Measurements from ENCODE around the gene YAE1.

Gene YAE1

DNA sequence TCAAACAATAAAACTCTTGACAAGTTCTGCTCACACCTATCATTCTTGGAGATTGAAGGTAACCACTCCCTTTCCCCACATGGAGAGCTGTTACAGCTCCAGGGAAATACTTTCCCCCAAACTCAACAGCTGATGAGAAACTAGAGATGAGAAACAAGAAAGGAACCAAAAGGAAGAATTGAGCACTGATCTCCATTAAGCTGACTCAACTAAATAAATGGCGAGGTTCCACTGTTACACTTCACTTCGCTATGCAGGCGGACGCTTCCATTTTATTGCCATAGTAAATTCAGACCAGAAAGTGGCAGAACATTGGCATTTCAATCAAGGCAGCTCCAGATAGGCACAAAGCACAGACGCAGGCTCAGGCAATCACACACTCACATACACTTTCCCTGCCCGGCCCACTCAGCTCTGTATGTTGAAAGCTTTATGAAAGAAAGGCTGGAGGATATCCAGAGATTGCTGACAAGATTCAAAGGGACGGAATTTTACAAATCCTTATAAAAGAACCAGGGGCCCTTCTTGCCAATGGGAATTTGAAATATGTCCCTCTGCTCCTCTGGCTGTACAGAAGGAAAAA, 11.5 kb upstream of the YAE1 start:
- H3K4me3 ChIP-seq (ENCODE audit: low read depth, low read length): no peak overlapping the region

DNA sequence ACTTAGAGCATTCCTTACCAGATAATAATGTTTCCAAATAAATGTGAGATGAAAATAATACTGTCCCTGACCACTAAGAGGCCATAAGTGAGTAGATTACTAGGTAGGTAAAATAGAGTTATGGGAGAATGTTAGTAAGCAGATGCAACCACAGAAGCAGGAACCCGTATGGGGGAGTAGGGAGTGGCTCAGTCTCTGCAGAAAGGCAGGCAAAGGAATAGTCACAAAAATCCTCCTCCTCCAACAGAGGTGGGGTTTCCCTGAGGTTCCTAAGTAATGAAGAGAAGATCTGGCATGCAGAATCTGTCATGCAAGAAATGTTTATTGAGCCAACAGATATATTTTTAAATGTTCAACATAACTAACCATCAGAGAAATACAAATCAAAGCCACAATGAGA, 9.0 kb upstream of the YAE1 start:
- H3K4me3 ChIP-seq (ENCODE audit: low read depth, low read length): no peak overlapping the region

DNA sequence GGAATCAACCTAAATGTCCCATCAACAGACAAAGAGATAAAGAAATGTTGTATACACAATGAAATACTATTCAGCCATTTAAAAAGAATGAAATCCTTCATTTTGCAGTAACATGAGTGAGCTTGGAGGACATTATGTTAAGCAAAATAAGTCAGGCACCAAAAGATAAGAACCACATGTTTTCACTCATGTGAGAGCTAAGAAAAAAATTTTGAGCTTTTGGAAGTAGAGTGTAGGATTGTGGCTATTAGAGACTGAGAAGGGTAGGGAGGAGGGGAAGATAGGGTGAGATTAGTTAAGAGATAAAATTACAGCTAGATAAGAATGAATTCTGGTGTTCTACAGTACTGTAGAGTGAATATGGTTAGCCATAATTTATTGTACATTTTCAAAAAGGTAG, 8.3 kb upstream of the YAE1 start:
- no peak overlapping the region for H3K4me3 ChIP-seq (ENCODE audit: low read depth, low read length)

DNA sequence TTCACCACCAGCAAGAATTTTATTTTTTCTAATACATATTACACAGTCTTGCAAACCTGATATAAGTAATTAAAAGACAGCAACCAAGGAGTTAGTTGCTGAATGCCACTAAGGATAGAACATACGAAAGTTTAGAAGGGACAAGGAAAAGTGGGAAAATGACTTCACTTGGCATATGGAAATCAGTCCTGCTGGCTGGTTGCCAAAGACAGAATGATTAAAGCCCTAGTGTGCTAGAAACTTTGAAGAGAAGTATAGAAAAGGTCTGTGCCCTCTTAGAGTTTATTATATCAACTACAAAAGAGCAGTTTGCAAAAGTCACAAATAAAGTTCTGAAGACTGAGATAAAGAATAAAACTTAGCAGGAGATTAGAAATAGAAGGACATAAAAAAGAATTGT, 5.8 kb upstream of the YAE1 start:
- H3K4me3 ChIP-seq (ENCODE audit: low read depth, low read length): no peak overlapping the region

DNA sequence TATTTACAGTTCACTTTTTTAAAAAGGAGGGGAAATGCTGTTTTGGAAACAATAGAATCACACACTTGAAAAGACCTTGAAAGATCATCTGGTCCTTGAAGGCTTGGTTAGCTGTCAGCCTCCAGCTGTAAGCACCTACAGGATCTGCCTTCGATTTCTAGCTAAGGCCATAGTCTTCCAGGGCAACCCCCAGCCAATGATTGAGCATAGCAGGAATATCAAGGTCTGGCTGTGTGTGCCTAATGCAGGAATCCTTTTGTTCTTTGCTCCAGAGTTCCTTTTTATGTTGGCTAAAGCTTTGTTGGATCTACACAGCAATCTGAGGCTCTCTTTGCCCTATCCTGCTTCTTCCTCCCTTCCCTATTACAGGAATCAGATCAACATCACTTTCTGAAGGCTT, 5.2 kb upstream of the YAE1 start:
- H3K4me3 ChIP-seq (ENCODE audit: low read depth, low read length): no peak overlapping the region

DNA sequence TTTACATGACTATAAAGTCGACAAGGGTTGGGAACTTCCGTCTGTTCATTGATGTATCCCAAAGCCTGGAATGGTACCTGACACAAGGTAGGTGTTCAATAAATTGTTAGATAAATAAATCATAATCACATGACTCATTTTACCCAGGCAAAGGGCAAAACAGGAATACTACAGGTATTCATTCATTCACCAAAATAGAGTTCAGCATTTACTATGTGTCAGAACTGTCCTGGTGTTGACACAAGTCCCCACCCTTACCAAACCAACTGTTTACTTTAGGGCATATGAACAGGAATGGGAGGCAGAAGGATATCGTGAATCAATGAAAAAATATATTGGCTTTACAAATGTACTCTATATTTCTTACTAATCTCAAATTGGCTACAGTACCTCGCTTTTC, 666 bp upstream of the YAE1 start:
- H3K4me3 ChIP-seq (ENCODE audit: low read depth, low read length): peak overlapping the region; percentile 93

DNA sequence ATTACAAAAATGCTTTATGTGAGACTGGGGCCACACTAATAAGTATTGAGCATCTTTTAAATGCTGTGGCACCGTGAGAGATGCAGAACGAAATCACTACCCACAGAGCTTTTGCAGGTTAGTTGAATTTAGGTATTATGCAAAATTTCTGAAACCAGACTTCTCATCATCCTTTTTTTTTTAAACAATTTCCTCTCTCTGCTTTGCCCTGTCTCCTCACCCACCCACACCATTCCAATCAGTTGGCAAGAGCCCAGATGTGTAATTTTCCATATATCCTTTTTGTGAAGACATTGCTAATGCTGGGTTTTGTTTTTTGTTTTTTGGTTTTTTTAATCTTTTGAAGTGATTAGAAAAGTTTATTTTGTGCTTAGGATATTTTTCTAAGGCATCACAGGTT, 1.1 kb downstream of the YAE1 start:
- peak overlapping the region; percentile 93 for H3K4me3 ChIP-seq (ENCODE audit: low read depth, low read length)

DNA sequence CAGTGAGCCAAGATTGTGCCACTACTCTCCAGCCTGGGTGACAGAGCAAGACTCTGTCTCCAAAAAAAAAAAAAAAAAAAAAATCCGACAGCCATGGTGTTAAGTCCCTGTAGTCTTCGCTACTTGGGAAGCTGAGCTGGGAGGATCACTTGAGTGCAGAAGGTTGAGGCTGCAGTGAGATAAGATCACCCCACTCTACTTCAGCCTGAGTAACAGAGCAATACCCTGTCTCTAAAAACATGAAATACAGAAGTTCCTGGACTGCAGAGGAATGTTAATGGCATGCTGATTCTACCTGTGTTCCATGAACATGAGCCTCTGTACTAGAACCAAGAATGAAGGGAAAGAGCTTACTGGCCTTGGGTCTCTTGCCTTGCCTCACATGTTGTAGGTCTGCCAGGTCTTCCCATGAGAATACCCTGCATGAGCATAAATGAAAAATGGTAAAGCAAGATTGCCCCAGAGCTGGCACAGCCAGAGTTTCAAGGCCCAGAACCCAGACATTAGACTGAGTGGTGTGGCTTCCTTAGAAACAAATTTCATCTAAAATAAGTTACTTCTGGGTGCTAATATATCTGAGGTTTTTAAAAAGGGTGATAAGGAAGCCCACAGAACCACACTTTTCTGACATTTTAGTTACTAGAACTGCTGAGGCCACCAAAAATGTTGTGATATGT, 8.6 kb downstream of the YAE1 start:
- H3K4me3 ChIP-seq (ENCODE audit: low read depth, low read length): no peak overlapping the region

DNA sequence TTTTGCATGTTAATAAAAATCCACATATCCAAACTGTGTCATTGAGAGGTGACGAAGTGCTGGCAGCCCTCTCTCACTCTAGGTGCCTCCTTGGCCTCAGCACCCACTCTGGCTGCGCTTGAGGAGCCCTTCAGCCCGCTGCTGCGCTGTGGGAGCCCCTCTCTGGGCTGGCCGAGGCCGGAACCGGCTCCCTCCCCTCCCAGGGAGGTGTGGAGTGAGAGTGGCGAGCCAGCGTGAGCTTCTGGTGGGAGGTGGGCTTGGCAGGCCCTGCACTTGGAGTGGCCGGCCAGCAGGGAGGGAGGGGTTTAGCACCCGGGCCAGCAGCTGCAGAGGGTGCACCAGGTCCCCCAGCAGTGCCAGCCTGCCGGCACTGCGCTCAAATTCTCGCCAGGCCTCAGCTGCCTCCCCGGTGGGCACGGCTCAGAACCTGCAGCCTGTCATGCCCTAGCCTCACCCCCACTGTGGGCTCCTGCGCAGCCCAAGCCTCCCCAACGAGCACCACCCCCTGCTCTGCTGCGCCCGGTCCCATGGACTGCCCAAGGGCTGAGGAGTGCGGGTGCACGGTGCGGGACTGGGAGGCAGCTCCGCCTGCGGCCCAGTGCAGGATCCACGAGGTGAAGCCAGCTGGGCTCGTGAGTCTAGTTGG, 11.1 kb downstream of the YAE1 start:
- no peak overlapping the region for H3K4me3 ChIP-seq (ENCODE audit: low read depth, low read length)

DNA sequence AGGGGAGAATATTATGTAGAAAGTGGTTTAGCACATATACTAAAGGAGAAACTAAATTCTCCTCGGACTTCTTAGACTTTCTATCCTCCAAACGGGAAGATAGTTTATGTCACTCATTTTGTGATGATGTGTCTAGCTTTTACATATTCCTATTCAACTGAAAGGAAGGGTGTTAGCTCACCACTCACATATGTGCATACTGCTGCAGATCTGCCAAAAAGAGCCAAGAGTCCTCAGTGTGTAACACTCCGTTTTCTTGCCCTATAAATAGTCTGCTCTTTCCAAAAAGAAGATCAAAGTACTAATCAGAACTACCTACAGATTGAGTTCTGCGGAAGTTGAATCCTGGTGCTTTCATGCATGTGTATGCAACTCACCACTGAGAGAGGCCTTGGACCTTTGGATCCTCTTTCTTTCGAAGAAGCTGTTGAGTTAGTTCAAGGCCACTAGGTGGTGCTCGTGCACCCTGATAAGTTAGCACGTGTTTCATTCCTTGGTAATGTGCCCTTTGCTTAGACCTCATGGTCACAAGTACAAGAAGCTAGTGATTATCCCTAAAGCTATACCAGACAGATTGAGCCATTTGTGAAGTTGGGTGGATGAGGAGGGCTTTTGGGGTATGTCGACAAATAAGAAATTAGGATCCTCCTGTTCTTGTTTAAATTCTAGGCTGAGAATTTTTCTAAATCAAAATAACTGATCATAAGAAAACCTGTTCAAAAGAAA, 14.1 kb downstream of the YAE1 start:
- H3K4me3 ChIP-seq (ENCODE audit: low read depth, low read length): no peak overlapping the region

DNA sequence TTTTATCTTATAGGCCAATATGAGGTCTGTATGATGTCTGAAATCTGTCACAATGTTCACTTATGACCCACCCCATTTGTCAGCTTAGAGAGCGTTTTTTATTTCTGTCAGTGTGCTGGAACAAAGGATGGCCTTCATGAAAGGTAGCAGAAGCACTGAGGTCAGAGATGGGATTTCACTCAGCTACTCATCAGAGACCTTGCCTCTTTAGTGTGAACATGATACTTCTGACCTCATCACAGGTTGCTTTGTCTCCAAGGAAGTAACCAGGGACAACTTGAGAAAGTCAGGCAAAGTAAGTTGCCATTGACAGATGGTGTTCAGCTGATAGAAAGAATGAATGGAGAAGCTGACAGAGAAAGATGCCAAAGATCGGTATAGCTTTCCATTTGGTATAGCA, 16.3 kb downstream of the YAE1 start:
- H3K4me3 ChIP-seq (ENCODE audit: low read depth, low read length): no peak overlapping the region

DNA sequence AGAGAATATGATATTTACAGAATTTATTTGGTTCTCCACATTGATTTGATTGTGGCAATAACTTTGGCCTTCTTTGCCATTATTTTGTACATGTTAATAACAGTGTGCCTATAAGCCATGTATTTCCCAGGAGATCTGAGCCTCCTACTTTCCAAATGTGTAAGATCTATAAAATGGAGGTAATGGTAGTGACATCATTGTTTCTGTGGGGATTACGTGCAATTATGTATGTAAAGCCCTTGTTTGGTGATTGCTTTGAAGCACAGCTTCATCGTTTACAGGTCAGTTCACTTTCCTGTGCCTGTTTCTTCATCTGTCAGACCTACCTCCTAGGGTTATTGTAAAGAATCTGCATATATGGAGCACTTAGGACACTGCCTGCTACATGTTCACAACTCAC, 17.3 kb downstream of the YAE1 start:
- no peak overlapping the region for H3K4me3 ChIP-seq (ENCODE audit: low read depth, low read length)

DNA sequence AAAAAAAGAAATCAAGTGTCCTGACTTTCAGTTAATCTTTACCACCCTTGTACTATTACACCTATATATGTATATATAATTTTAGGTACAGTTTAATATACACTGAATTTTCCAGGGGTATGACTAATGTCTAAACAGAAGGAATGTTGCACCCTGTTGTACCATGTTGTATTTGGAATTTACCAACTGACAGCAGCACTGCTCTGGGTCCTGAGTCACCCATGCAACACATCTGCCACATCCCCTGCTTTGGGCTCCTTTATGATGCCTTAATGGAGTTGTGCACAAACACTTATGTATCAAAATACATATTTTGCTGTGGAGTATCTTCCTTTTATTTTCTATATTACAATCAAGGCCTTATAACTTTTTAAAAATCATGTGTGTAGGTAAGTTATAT, 21.2 kb downstream of the YAE1 start:
- no peak overlapping the region for H3K4me3 ChIP-seq (ENCODE audit: low read depth, low read length)

DNA sequence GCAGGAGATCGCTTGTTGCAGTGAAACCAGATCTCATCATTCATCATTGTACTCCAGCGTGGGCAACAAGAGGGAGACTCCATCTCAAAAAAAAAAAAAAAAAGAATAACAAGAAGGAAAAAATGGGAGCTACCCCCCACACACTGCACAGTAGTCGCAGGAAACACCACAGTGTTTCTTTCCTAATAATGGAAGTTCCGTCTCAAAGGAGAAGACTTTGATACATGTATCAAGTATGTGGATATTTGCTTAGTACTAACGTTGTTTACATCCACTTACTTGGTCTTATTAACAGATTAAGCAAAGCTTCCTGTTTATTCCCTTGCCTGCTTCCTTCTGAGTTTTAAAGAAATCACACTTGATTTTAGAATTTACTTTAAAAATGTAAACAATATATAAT, 22.2 kb downstream of the YAE1 start:
- no peak overlapping the region for H3K4me3 ChIP-seq (ENCODE audit: low read depth, low read length)

DNA sequence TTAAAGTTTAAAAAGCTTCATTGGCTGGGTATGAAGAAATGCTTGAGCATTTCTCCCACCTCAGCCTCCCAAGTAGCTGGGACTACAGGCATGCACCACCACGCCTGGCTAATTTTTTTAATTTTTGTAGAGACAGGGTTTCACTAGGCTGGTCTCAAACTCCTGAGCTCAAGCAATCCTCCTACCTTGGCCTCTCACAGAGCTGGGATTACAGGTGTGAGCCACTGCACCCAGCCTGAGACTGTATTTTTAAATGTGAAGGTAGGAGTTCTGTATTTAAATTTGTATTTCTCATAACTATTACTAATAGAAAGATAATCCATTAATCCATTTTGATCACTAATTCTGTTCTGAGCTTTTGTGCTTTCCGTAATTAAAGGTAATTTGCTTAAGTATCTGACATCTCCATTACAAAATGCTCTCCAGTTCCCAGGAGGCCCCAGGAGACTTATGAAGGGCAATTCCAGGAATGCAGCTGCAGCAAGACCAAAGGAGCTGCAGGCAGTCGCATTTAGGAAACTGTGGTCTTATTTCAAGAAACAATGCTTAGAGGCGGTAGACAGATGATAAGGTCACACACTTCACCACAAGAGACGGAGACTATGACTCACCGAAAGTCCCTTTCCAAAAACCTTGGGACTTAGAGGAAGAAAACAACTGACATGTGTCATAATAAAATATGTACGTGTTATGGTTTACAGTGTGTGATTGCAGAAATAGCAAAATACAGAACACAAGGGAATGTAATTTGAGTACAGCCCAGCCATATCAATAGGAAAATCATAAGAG, 23.3 kb downstream of the YAE1 start:
- no peak overlapping the region for H3K4me3 ChIP-seq (ENCODE audit: low read depth, low read length)

DNA sequence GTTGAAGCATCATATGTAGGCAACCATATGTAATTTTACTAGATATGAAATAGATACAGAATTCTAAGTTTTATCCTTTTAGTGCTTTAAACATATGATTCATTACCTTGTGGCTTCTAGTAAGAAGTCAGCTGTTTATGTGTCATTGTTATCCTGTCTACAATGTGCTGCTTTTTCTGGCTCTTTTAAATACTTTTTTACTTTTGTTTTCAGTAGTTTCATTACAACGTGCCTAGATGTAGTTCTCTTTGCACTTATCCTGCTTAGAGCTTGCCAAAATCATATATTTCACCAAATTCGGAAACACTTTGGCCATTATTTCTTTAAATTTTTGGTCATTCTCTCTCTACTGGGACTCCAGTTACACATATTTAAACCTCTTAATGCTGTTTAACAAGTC, 26.4 kb downstream of the YAE1 start:
- H3K4me3 ChIP-seq (ENCODE audit: low read depth, low read length): no peak overlapping the region

DNA sequence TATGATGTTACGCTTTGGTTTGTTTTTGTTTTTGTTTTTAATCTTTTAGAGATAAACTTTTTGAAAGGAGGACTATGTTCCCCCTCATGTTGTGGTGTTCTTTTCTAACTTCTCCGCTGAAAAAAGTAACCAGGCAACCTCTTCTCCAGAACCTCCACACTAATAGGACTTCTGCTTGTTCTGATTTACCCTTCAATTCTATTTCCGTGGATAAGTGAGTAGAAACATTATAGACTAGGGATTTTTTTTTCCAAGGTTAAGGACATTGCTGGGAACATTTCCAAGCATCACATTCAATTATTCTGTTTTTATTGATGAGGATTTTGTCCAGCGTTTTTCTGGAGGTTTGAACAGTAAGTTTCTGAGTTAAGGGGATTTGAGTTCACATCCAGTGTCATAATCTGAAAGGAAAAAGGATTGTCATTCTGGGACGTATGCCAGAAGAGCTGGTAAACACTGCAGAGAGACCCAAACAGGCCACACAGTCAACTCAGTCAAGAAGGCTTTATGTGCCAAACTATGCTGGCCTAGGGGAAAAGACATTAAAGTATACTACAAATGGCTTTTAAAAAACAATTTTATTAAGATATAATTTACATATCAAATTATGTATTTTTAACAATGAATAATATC, 28.9 kb downstream of the YAE1 start:
- no peak overlapping the region for H3K4me3 ChIP-seq (ENCODE audit: low read depth, low read length)

DNA sequence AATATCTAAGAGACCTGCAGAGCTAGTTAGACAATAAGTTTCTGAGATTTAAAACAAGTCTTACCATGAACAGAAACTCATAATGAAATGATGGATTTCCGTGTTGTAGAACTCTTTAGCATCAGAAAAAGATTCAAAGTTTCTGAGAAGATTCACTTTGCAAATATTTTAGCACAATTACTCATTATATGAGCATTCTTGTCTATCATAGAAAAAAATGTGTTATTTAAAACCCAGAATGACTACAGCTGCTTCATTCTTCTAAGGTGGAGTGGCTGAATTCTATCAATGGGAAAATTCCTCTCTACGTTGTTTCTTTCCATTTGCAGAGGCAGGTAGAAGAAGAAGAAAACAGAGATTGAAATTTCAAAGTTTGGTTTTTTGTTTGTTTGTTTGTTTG, 36.1 kb downstream of the YAE1 start:
- H3K4me3 ChIP-seq (ENCODE audit: low read depth, low read length): no peak overlapping the region

DNA sequence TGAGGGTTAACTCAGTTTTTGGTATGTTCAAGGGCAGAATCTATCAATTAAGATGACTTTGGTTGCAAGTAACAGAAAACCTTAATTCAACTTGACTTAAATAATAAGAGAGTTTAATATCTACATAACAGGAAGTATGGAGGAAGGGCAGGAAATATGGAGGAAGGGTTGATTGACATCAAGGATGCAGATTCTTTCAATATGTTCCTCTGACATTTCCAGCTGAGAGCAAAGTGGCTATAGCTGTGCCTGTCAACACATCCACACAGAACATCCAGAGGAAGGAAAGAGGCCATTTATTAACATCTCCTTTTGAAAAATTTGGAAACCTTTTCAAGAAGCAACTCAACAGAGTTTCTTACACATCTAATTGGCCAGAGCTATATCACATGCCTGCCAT, 37.7 kb downstream of the YAE1 start:
- no peak overlapping the region for H3K4me3 ChIP-seq (ENCODE audit: low read depth, low read length)

DNA sequence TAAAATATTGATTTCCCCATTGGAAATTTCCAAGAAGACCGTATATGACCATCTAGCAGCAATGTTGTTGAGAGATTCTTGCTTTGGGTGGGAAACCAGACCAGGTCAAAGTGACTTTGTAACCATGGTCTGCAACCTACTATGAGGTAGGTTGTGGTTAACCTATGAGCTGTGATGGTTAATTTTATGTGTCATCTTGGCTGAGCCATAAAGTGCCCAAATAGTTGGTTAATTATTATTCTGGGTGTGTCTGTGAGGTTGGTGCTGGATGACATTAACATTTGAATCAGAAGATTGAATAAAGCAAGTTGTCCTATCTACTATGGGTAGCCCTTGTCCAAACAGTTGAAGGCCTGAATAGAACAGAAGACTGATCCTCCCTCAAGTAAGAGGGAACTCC, 38.9 kb downstream of the YAE1 start:
- no peak overlapping the region for H3K4me3 ChIP-seq (ENCODE audit: low read depth, low read length)

DNA sequence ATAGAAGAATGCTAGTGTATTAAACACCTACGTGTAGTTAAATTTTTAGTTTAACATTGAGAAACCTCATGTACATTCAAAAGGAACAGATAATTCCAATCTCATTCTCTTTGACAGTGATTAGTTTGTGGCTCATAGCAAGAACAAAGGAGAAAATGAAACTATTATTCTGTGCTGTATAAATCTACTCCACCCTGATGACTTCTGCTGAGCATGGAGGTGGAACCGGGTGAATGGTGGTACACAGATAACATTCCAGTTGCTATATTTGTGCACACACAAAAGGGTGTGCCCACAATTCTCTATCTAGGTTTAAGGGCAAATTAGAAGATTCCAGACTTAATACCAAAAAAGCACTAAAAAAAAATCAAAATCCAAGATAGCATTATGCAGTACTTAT, 40.1 kb downstream of the YAE1 start:
- H3K4me3 ChIP-seq (ENCODE audit: low read depth, low read length): no peak overlapping the region
